HepG2 (cell line): ENCODE results near the gene PFAS. TPM values are rescaled to one million over a fixed set of nuclear protein-coding genes. Genes with fewer than 3 reads are reported as not detected.

Experiments used
- AHR ChIP-seq: IDR thresholded peaks from 2 replicates; pipeline ENCODE4 v1.6.1; 2018; ENCODE audit warnings: missing genetic modification reagents, missing compliant biosample characterization
- BRF2 ChIP-seq: sonication (generic); formaldehyde crosslinking; IDR thresholded peaks from 2 replicates; pipeline ENCODE4 v1.8.1; 2022; ENCODE audit warnings: mild to moderate bottlenecking, missing genetic modification reagents
- CEBPB ChIP-seq: IDR thresholded peaks from 2 replicates; pipeline ENCODE4 v1.6.1; 2011; ENCODE audit warnings: low read depth, low read length, improper control_type of control experiment, borderline replicate concordance
- CENPBD1 ChIP-seq: sonication (generic); formaldehyde crosslinking; IDR thresholded peaks from 2 replicates; pipeline ENCODE4 v1.8.0; 2022; ENCODE audit warnings: missing genetic modification reagents, low read depth, mild to moderate bottlenecking, borderline replicate concordance
- CREM ChIP-seq, 2 experiments: sonication (generic) in 1 of 2; formaldehyde crosslinking in 1 of 2; IDR thresholded peaks; 2 replicates each; pipeline versions ENCODE4 v1.4.0 to v1.6.1; 2016 to 2020; ENCODE audit warnings: antibody characterized with exemption in 1 of 2, mild to moderate bottlenecking in 1 of 2, missing genetic modification reagents in 1 of 2
- DNMT1 ChIP-seq: sonication (generic); formaldehyde crosslinking; IDR thresholded peaks from 2 replicates; pipeline ENCODE4 v1.5.1; 2020; ENCODE audit warnings: mild to moderate bottlenecking, missing genetic modification reagents
- EEA1 ChIP-seq: sonication (generic); formaldehyde crosslinking; IDR thresholded peaks from 2 replicates; pipeline ENCODE4 v1.5.1; 2020; ENCODE audit warnings: mild to moderate bottlenecking, missing genetic modification reagents, borderline replicate concordance
- HNRNPH1 ChIP-seq: fragments of 200-400 bp; formaldehyde crosslinking; optimal IDR thresholded peaks from 2 replicates; pipeline ENCODE3; 2017; ENCODE audit warnings: mild to moderate bottlenecking, low read depth, low read length
- KAT2B ChIP-seq: fragments of 150-350 bp; IDR thresholded peaks from 2 replicates; pipeline ENCODE4 v1.6.1; 2014; ENCODE audit warnings: low read depth, low read length, borderline replicate concordance
- NFRKB ChIP-seq: fragments of 450-650 bp; IDR thresholded peaks from 2 replicates; pipeline ENCODE4 v1.6.1; 2017
- NR2F2 ChIP-seq: IDR thresholded peaks from 2 replicates; pipeline ENCODE4 v1.6.1; 2012; ENCODE audit warnings: low read depth, inconsistent platforms, borderline replicate concordance
- ONECUT2 ChIP-seq: sonication (generic); formaldehyde crosslinking; IDR thresholded peaks from 2 replicates; pipeline ENCODE4 v1.4.0; 2020; ENCODE audit warnings: missing genetic modification reagents
- RCOR2 ChIP-seq: IDR thresholded peaks from 2 replicates; pipeline ENCODE4 v1.6.1; 2016; ENCODE audit warnings: missing biosample characterization, missing genetic modification reagents
- TBP ChIP-seq: sonication (generic); formaldehyde crosslinking; IDR thresholded peaks from 2 replicates; pipeline ENCODE4 v1.5.0; 2020; ENCODE audit warnings: missing genetic modification reagents
- TCF7 ChIP-seq: sonication (generic); IDR thresholded peaks from 2 replicates; pipeline ENCODE4 v1.6.1; 2016; ENCODE audit warnings: antibody characterized with exemption, low read depth
- ZFP36L1 ChIP-seq: sonication (generic); formaldehyde crosslinking; IDR thresholded peaks from 2 replicates; pipeline ENCODE4 v1.8.0; 2022; ENCODE audit warnings: mild to moderate bottlenecking, missing genetic modification reagents, moderate library complexity
- ZFYVE20 ChIP-seq: sonication (generic); formaldehyde crosslinking; IDR thresholded peaks from 2 replicates; pipeline ENCODE4 v1.8.0; 2023; ENCODE audit warnings: low read depth, mild to moderate bottlenecking, moderate library complexity, missing genetic modification reagents, borderline replicate concordance
- ZIK1 ChIP-seq: sonication (generic); formaldehyde crosslinking; IDR thresholded peaks from 2 replicates; pipeline ENCODE4 v1.5.0; 2020; ENCODE audit warnings: mild to moderate bottlenecking, low read depth, missing genetic modification reagents, borderline replicate concordance
- ZNF138 ChIP-seq: sonication (generic); formaldehyde crosslinking; IDR thresholded peaks from 2 replicates; pipeline ENCODE4 v1.5.0; 2020; ENCODE audit warnings: mild to moderate bottlenecking, low read depth, missing genetic modification reagents
- ZNF232 ChIP-seq: sonication (generic); formaldehyde crosslinking; IDR thresholded peaks from 2 replicates; pipeline ENCODE4 v1.4.0; 2020; ENCODE audit warnings: missing genetic modification reagents, borderline replicate concordance
- ZNF441 ChIP-seq: sonication (generic); formaldehyde crosslinking; IDR thresholded peaks from 2 replicates; pipeline ENCODE4 v1.7.0; 2021; ENCODE audit warnings: missing genetic modification reagents, borderline replicate concordance
- ZNF468 ChIP-seq: sonication (generic); formaldehyde crosslinking; IDR thresholded peaks from 2 replicates; pipeline ENCODE4 v1.8.0; 2022; ENCODE audit warnings: mild to moderate bottlenecking, moderate library complexity, missing genetic modification reagents
- ZNF512B ChIP-seq: sonication (generic); formaldehyde crosslinking; IDR thresholded peaks from 2 replicates; pipeline ENCODE4 v1.5.1; 2020; ENCODE audit warnings: missing genetic modification reagents, mild to moderate bottlenecking, borderline replicate concordance
- ZUFSP ChIP-seq: sonication (generic); formaldehyde crosslinking; IDR thresholded peaks from 2 replicates; pipeline ENCODE4 v1.9.0; 2021; ENCODE audit warnings: missing genetic modification reagents, mild to moderate bottlenecking, borderline replicate concordance
- polyA plus RNA-seq, 8 experiments: library from polyadenylated mRNA; depleted of rRNA in 3 of 8; stranded (reverse) in 7 of 8; unstranded in 1 of 8; fragments of >200 nt; fragmentation: Illumina TruSeq in 4 of 8; extraction: Trizol in 4 of 8; gene quantifications; 2 replicates each; pipeline versions ENCODE4 v1.2.1 to v1.2.3, GENCODE V29; 2011 to 2016; ENCODE audit warnings: low read depth in 4 of 8, missing spikeins in 1 of 8, mixed read lengths in 1 of 8; ENCODE audit not compliant: insufficient read depth in 1 of 8
- total RNA-seq, 5 experiments: library from RNA; depleted of rRNA; stranded (reverse); fragments of >200 nt; fragmentation: Illumina TruSeq; extraction: Trizol; gene quantifications; 2 replicates each; pipeline ENCODE4 v1.2.3, GENCODE V29; 2016; ENCODE audit warnings: low read depth in 1 of 5

Gene PFAS
- total and polyA plus RNA-seq, 2 of the 13 experiments (the other 11 are each of a cell fraction or from before 2014, with no cell fraction given) = 49.4 to 58.2 TPM

GRCh38 chr17:8222630-8223355 is 26.3 kb upstream of the PFAS start (continued):
- TF ChIP-seq NR2F2 (peak; percentile 64; the same call in 1 of the 2 replicates), ZFYVE20 (CRISPR knock-in tag) (no peak), ONECUT2 (CRISPR knock-in tag) (no peak), CEBPB (no peak), BRF2 (CRISPR knock-in tag) (no peak; the same call in 1 of the 2 replicates), ZIK1 (CRISPR knock-in tag) (no peak), ZNF512B (CRISPR knock-in tag) (no peak), AHR (CRISPR knock-in tag) (no peak), ZFP36L1 (peak; percentile 67; the same call in 1 of the 2 replicates), CREM (IDR thresholded peaks at IDR 0.05) (peak; percentile 81), CREM (CRISPR knock-in tag; IDR thresholded peaks at IDR 0.05) (no peak), ZNF232 (CRISPR knock-in tag) (0 out of 2 replicates have a peak, but pooled peaks have one; percentile 22), NFRKB (no peak), ZUFSP (CRISPR knock-in tag) (no peak), ZNF468 (CRISPR knock-in tag) (no peak), RCOR2 (peak; percentile 36; the same call in 1 of the 2 replicates), TCF7 (no peak), DNMT1 (0 out of 2 replicates have a peak, but pooled peaks have one; percentile 68), HNRNPH1 (no peak), ZNF138 (CRISPR knock-in tag) (no peak; the same call in 1 of the 2 replicates), ZNF441 (CRISPR knock-in tag) (peak; percentile 21; the same call in 1 of the 2 replicates), CENPBD1 (peak; percentile 41; the same call in 1 of the 2 replicates), TBP (CRISPR knock-in tag) (0 out of 2 replicates have a peak, but pooled peaks have one; percentile 67), KAT2B (no peak), EEA1 (CRISPR knock-in tag) (no peak; the same call in 1 of the 2 replicates)
